GM23338 (cell line): Measurements from ENCODE around the gene AOPEP.

Experiments
- CREB1 ChIP-seq: fragments of 250-450 bp; sonication (Bioruptor Pico); IDR thresholded peaks from 2 replicates; pipeline ENCODE4 v1.5.0; 2020; ENCODE audit warnings: low read depth, mild to moderate bottlenecking, moderate library complexity
- EZH2 ChIP-seq: fragments of 200-600 bp; sonication (generic); IDR thresholded peaks from one replicate; pipeline ENCODE4 v1.8.0; 2017; ENCODE audit warnings: antibody characterized with exemption, mild to moderate bottlenecking, low read depth; ENCODE audit not compliant: unreplicated experiment
- EZH2phosphoT487 ChIP-seq: fragments of 200-600 bp; sonication (generic); IDR thresholded peaks from one replicate; pipeline ENCODE4 v1.8.1; 2018; ENCODE audit warnings: antibody characterized with exemption; ENCODE audit not compliant: unreplicated experiment
- JUNB ChIP-seq: IDR thresholded peaks from one replicate; pipeline ENCODE4 v1.6.1; 2016; ENCODE audit warnings: antibody characterized with exemption; ENCODE audit not compliant: unreplicated experiment
- NANOG ChIP-seq: IDR thresholded peaks from 2 replicates; pipeline ENCODE4 v1.6.1; 2016; ENCODE audit warnings: antibody characterized with exemption, borderline replicate concordance
- POLR2AphosphoS5 ChIP-seq: IDR thresholded peaks from 2 replicates; pipeline ENCODE4 v1.6.1; 2016; ENCODE audit warnings: antibody characterized with exemption, low read depth
- STAT1 ChIP-seq: IDR thresholded peaks from one replicate; pipeline ENCODE4 v1.6.1; 2016; ENCODE audit warnings: antibody characterized with exemption; ENCODE audit not compliant: unreplicated experiment
- ZNF114 ChIP-seq: fragments of 250-450 bp; sonication (Bioruptor Pico); IDR thresholded peaks from 2 replicates; pipeline ENCODE4 v1.5.0; 2020; ENCODE audit warnings: mild to moderate bottlenecking, moderate library complexity
- ZNF331 ChIP-seq: fragments of 250-450 bp; sonication (Bioruptor Pico); IDR thresholded peaks from 2 replicates; pipeline ENCODE4 v1.5.0; 2020; ENCODE audit warnings: low read depth, mild to moderate bottlenecking, moderate library complexity
- TF ChIP-seq, protein P1 (sequence below), 2 experiments: fragments of 200-600 bp in 1 of 2; sonication (generic) in 1 of 2; conservative IDR thresholded peaks; 2 replicates each; pipeline versions ENCODE4 v1.5.1 to v1.6.1; 2016 to 2017; ENCODE audit warnings: antibody characterized with exemption in 2 of 2, low read depth in 2 of 2, mild to moderate bottlenecking in 2 of 2, moderate library complexity in 1 of 2
- TF ChIP-seq, protein P2 (sequence below): IDR thresholded peaks from 2 replicates; pipeline ENCODE4 v1.6.1; 2016; ENCODE audit warnings: antibody characterized with exemption
- TF ChIP-seq, protein P3 (sequence below): IDR thresholded peaks from one replicate; pipeline ENCODE4 v1.6.1; 2018; ENCODE audit warnings: antibody characterized with exemption; ENCODE audit not compliant: unreplicated experiment
- TF ChIP-seq, protein P4 (sequence below): fragments of 250-450 bp; sonication (Bioruptor Pico); IDR thresholded peaks from 2 replicates; pipeline ENCODE4 v1.5.0; 2020; ENCODE audit warnings: mild to moderate bottlenecking, moderate library complexity

DNA sequence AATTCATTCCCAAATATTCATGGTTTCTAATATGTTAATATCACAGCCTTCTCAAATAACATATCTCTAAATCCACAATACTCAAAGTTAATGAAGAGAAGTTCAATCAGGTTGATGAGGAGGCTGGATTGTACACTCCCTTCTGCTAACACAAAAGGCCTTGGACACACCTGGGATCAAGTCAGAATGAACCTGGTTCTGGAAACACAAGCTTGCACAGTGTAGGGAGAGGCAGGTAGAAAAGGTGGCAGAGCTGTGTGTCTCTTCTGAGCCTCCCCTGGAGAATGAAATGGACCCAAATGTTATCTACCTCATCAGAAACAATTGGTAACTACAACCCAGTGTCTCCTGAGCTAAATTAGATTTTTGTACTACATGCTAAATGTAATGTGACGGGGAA is 46.5 kb upstream of the AOPEP start:
- TF ChIP-seq POLR2AphosphoS5, result no peak
- no peak for TF ChIP-seq ZNF114 (CRISPR knock-in tag)
- TF ChIP-seq, protein P1, sequence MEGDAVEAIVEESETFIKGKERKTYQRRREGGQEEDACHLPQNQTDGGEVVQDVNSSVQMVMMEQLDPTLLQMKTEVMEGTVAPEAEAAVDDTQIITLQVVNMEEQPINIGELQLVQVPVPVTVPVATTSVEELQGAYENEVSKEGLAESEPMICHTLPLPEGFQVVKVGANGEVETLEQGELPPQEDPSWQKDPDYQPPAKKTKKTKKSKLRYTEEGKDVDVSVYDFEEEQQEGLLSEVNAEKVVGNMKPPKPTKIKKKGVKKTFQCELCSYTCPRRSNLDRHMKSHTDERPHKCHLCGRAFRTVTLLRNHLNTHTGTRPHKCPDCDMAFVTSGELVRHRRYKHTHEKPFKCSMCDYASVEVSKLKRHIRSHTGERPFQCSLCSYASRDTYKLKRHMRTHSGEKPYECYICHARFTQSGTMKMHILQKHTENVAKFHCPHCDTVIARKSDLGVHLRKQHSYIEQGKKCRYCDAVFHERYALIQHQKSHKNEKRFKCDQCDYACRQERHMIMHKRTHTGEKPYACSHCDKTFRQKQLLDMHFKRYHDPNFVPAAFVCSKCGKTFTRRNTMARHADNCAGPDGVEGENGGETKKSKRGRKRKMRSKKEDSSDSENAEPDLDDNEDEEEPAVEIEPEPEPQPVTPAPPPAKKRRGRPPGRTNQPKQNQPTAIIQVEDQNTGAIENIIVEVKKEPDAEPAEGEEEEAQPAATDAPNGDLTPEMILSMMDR (conservative IDR thresholded peaks at IDR 0.05; ENCODE audit: low read depth in 2 of 2), result no peak
- TF ChIP-seq EZH2, result no peak
- no peak for TF ChIP-seq EZH2phosphoT487
- TF ChIP-seq CREB1 (CRISPR knock-in tag), result no peak
- TF ChIP-seq, protein P2, sequence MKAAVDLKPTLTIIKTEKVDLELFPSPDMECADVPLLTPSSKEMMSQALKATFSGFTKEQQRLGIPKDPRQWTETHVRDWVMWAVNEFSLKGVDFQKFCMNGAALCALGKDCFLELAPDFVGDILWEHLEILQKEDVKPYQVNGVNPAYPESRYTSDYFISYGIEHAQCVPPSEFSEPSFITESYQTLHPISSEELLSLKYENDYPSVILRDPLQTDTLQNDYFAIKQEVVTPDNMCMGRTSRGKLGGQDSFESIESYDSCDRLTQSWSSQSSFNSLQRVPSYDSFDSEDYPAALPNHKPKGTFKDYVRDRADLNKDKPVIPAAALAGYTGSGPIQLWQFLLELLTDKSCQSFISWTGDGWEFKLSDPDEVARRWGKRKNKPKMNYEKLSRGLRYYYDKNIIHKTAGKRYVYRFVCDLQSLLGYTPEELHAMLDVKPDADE, result no peak
- TF ChIP-seq JUNB, result no peak
- TF ChIP-seq, protein P3, sequence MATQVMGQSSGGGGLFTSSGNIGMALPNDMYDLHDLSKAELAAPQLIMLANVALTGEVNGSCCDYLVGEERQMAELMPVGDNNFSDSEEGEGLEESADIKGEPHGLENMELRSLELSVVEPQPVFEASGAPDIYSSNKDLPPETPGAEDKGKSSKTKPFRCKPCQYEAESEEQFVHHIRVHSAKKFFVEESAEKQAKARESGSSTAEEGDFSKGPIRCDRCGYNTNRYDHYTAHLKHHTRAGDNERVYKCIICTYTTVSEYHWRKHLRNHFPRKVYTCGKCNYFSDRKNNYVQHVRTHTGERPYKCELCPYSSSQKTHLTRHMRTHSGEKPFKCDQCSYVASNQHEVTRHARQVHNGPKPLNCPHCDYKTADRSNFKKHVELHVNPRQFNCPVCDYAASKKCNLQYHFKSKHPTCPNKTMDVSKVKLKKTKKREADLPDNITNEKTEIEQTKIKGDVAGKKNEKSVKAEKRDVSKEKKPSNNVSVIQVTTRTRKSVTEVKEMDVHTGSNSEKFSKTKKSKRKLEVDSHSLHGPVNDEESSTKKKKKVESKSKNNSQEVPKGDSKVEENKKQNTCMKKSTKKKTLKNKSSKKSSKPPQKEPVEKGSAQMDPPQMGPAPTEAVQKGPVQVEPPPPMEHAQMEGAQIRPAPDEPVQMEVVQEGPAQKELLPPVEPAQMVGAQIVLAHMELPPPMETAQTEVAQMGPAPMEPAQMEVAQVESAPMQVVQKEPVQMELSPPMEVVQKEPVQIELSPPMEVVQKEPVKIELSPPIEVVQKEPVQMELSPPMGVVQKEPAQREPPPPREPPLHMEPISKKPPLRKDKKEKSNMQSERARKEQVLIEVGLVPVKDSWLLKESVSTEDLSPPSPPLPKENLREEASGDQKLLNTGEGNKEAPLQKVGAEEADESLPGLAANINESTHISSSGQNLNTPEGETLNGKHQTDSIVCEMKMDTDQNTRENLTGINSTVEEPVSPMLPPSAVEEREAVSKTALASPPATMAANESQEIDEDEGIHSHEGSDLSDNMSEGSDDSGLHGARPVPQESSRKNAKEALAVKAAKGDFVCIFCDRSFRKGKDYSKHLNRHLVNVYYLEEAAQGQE, result no peak
- TF ChIP-seq NANOG, result no peak
- no peak for TF ChIP-seq ZNF331 (CRISPR knock-in tag)
- TF ChIP-seq, protein P4, sequence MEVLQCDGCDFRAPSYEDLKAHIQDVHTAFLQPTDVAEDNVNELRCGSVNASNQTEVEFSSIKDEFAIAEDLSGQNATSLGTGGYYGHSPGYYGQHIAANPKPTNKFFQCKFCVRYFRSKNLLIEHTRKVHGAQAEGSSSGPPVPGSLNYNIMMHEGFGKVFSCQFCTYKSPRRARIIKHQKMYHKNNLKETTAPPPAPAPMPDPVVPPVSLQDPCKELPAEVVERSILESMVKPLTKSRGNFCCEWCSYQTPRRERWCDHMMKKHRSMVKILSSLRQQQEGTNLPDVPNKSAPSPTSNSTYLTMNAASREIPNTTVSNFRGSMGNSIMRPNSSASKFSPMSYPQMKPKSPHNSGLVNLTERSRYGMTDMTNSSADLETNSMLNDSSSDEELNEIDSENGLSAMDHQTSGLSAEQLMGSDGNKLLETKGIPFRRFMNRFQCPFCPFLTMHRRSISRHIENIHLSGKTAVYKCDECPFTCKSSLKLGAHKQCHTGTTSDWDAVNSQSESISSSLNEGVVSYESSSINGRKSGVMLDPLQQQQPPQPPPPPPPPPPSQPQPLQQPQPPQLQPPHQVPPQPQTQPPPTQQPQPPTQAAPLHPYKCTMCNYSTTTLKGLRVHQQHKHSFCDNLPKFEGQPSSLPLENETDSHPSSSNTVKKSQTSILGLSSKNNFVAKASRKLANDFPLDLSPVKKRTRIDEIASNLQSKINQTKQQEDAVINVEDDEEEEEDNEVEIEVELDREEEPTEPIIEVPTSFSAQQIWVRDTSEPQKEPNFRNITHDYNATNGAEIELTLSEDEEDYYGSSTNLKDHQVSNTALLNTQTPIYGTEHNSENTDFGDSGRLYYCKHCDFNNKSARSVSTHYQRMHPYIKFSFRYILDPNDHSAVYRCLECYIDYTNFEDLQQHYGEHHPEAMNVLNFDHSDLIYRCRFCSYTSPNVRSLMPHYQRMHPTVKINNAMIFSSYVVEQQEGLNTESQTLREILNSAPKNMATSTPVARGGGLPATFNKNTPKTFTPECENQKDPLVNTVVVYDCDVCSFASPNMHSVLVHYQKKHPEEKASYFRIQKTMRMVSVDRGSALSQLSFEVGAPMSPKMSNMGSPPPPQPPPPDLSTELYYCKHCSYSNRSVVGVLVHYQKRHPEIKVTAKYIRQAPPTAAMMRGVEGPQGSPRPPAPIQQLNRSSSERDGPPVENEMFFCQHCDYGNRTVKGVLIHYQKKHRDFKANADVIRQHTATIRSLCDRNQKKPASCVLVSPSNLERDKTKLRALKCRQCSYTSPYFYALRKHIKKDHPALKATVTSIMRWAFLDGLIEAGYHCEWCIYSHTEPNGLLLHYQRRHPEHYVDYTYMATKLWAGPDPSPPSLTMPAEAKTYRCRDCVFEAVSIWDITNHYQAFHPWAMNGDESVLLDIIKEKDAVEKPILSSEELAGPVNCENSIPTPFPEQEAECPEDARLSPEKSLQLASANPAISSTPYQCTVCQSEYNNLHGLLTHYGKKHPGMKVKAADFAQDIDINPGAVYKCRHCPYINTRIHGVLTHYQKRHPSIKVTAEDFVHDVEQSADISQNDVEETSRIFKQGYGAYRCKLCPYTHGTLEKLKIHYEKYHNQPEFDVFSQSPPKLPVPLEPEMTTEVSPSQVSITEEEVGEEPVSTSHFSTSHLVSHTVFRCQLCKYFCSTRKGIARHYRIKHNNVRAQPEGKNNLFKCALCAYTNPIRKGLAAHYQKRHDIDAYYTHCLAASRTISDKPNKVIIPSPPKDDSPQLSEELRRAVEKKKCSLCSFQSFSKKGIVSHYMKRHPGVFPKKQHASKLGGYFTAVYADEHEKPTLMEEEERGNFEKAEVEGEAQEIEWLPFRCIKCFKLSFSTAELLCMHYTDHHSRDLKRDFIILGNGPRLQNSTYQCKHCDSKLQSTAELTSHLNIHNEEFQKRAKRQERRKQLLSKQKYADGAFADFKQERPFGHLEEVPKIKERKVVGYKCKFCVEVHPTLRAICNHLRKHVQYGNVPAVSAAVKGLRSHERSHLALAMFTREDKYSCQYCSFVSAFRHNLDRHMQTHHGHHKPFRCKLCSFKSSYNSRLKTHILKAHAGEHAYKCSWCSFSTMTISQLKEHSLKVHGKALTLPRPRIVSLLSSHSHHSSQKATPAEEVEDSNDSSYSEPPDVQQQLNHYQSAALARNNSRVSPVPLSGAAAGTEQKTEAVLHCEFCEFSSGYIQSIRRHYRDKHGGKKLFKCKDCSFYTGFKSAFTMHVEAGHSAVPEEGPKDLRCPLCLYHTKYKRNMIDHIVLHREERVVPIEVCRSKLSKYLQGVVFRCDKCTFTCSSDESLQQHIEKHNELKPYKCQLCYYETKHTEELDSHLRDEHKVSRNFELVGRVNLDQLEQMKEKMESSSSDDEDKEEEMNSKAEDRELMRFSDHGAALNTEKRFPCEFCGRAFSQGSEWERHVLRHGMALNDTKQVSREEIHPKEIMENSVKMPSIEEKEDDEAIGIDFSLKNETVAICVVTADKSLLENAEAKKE (CRISPR knock-in tag), result no peak
- no peak for TF ChIP-seq STAT1
